K562 (cell line): ENCODE measurements around the gene CALU. TPM values are rescaled to one million over a fixed set of nuclear protein-coding genes. Genes with fewer than 3 reads are reported as not detected.

Source experiments
- CHCHD3 ChIP-seq: fragments of 250-450 bp; sonication (Bioruptor Pico); IDR thresholded peaks from 2 replicates; pipeline ENCODE4 v2.1.2; 2022; ENCODE audit warnings: mild to moderate bottlenecking
- CREB1 ChIP-seq, 2 experiments: sonication (generic) in 1 of 2; formaldehyde crosslinking in 1 of 2; IDR thresholded peaks; 2 replicates each; pipeline versions ENCODE4 v1.6.1 to v1.8.0; 2012 to 2022; ENCODE audit warnings: inconsistent platforms in 1 of 2, mild to moderate bottlenecking in 1 of 2, missing genetic modification reagents in 1 of 2, moderate library complexity in 1 of 2
- GABPB1 ChIP-seq: sonication (generic); formaldehyde crosslinking; IDR thresholded peaks from 2 replicates; pipeline ENCODE4 v1.8.0; 2022; ENCODE audit warnings: mild to moderate bottlenecking, missing genetic modification reagents
- GABPB2 ChIP-seq: fragments of 250-450 bp; sonication (Bioruptor Pico); conservative IDR thresholded peaks from 2 replicates; pipeline ENCODE4 v1.5.1; 2021; ENCODE audit warnings: mild to moderate bottlenecking
- HDAC8 ChIP-seq: fragments of 450-650 bp; IDR thresholded peaks from 2 replicates; pipeline ENCODE4 v1.6.1; 2016; ENCODE audit warnings: mild to moderate bottlenecking, missing genetic modification characterization, moderate library complexity, missing compliant biosample characterization
- MAFG ChIP-seq: fragments of 450-650 bp; conservative IDR thresholded peaks from 2 replicates; pipeline ENCODE4 v1.6.1; 2016; ENCODE audit warnings: missing genetic modification characterization, missing compliant biosample characterization
- NFYB ChIP-seq: IDR thresholded peaks from 2 replicates; pipeline ENCODE4 v1.6.1; 2011; ENCODE audit warnings: mild to moderate bottlenecking, moderate library complexity; ENCODE audit not compliant: insufficient read length; ENCODE audit errors: extremely low read depth
- PHB2 ChIP-seq: fragments of 450-650 bp; IDR thresholded peaks from 2 replicates; pipeline ENCODE4 v1.6.1; 2017; ENCODE audit warnings: low read depth
- PTRF ChIP-seq: fragments of 450-650 bp; IDR thresholded peaks from 2 replicates; pipeline ENCODE4 v1.6.1; 2016; ENCODE audit warnings: mild to moderate bottlenecking, missing genetic modification characterization, missing compliant biosample characterization
- RAD51 ChIP-seq: fragments of 450-650 bp; IDR thresholded peaks from 2 replicates; pipeline ENCODE4 v1.7.1; 2016; ENCODE audit warnings: low read depth, mild to moderate bottlenecking, borderline replicate concordance
- TAF1 ChIP-seq: IDR thresholded peaks from 2 replicates; pipeline ENCODE4 v1.6.1; 2011; ENCODE audit warnings: mild to moderate bottlenecking, low read length, moderate library complexity; ENCODE audit not compliant: insufficient read depth, control insufficient read depth, severe bottlenecking; ENCODE audit errors: extremely low read depth
- TAF15 ChIP-seq: fragments of 200-400 bp; formaldehyde crosslinking; IDR thresholded peaks from 2 replicates; pipeline ENCODE4 v1.6.1; 2017; ENCODE audit warnings: mild to moderate bottlenecking, low read depth, low read length, moderate library complexity
- TCF7 ChIP-seq: sonication (generic); IDR thresholded peaks from 2 replicates; pipeline ENCODE4 v1.6.1; 2016; ENCODE audit warnings: antibody characterized with exemption, borderline replicate concordance
- TEAD2 ChIP-seq: fragments of 450-650 bp; IDR thresholded peaks from 2 replicates; pipeline ENCODE4 v1.6.1; 2016; ENCODE audit warnings: missing genetic modification characterization, control low read depth, missing compliant biosample characterization
- ZNF347 ChIP-seq: fragments of 450-650 bp; formaldehyde crosslinking; IDR thresholded peaks from 2 replicates; pipeline ENCODE4 v1.4.0; 2020; ENCODE audit warnings: low read depth, mild to moderate bottlenecking, moderate library complexity
- ZNF431 ChIP-seq: sonication (generic); formaldehyde crosslinking; IDR thresholded peaks from 2 replicates; pipeline ENCODE4 v1.8.0; 2022; ENCODE audit warnings: mild to moderate bottlenecking, missing genetic modification reagents
- ZNF589 ChIP-seq: fragments of 200-800 bp; sonication (Bioruptor generic); IDR thresholded peaks from 2 replicates; pipeline ENCODE4 v1.6.1; 2016; ENCODE audit warnings: low read depth, missing genetic modification characterization, missing compliant biosample characterization
- ZNF699 ChIP-seq: fragments of 250-450 bp; sonication (Bioruptor Pico); IDR thresholded peaks from 2 replicates; pipeline ENCODE4 v1.8.0; 2021; ENCODE audit warnings: mild to moderate bottlenecking, moderate library complexity; ENCODE audit not compliant: insufficient replicate concordance
- ZSCAN29 ChIP-seq: fragments of 450-650 bp; IDR thresholded peaks from 2 replicates; pipeline ENCODE4 v1.6.1; 2017
- polyA plus RNA-seq, 8 experiments: library from polyadenylated mRNA; depleted of rRNA in 4 of 8; stranded (reverse) in 5 of 8; unstranded in 3 of 8; fragments of >200 nt; fragmentation: Nextera tagmentation in 2 of 8; fragmentation: Illumina TruSeq in 1 of 8; extraction: Ambion mirVana in 2 of 8; extraction: Trizol in 1 of 8; gene quantifications; 2 replicates each; pipeline versions ENCODE4 v1.2.1 to v1.2.3, GENCODE V29; 2011 to 2014; ENCODE audit warnings: inconsistent platforms in 1 of 8, missing spikeins in 1 of 8
- total RNA-seq, 7 experiments: library from RNA; depleted of rRNA in 6 of 7; stranded (reverse); fragments of >200 nt in 6 of 7; fragmentation: Illumina TruSeq in 2 of 7; extraction: Trizol in 2 of 7; gene quantifications; 2 replicates each; pipeline versions ENCODE4 v1.2.1 to v1.2.3, GENCODE V29; 2011 to 2021; ENCODE audit warnings: low replicate concordance in 1 of 7
- TF ChIP-seq, protein P1 (sequence below): fragments of 450-650 bp; IDR thresholded peaks from 2 replicates; pipeline ENCODE4 v1.6.1; 2016; ENCODE audit warnings: antibody characterized with exemption
- TF ChIP-seq, protein P2 (sequence below): IDR thresholded peaks from 2 replicates; pipeline ENCODE4 v1.6.1; 2016; ENCODE audit warnings: missing genetic modification characterization, missing compliant biosample characterization
- TF ChIP-seq, protein P3 (sequence below), 3 experiments: fragments of 200-800 bp in 1 of 3; fragments of 250-450 bp in 1 of 3; fragments of 450-650 bp in 1 of 3; sonication (Bioruptor Pico) in 1 of 3; sonication (Bioruptor generic) in 1 of 3; formaldehyde crosslinking in 1 of 3; IDR thresholded peaks; 2 replicates each; pipeline versions ENCODE4 v1.6.1 to v1.8.0; 2016 to 2022; ENCODE audit warnings: mild to moderate bottlenecking in 2 of 3, missing genetic modification characterization in 2 of 3, missing compliant biosample characterization in 1 of 3, moderate library complexity in 1 of 3

The CALU gene
- total and polyA plus RNA-seq, 9 of the 15 experiments (the other 6 are each of a cell fraction or from before 2014, with no cell fraction given): 166 to 286 (median 215) TPM

DNA sequence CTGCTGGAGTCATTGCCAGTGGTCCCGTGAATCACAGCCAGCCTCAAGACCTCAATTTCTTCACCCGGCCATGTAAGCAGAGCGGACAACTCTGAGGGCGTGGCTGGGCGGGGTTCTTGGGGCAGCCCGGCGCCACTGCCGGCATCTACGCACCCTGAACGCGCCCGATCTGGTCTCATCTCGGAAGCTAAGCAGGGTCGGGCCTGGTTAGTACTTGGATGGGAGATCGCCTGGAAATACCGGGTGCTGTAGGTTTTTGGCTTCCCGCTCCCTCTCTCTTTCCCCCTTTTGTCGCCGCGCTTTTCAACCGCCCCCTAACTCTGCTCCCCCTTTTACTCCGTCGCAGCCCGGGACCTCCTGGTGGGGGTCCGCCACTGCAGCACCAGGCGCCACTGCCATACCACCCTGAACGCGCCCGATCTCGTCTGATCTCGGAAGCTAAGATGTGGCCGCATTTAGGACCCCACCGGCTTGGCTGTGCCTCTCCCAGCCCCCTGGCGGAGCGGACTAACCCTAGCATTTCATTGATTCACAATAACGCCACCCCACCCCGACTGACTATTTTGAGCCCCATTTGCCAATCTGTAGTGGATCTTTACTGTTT lies 41.8 kb upstream of the CALU start (continued):
- TF ChIP-seq, protein P1, sequence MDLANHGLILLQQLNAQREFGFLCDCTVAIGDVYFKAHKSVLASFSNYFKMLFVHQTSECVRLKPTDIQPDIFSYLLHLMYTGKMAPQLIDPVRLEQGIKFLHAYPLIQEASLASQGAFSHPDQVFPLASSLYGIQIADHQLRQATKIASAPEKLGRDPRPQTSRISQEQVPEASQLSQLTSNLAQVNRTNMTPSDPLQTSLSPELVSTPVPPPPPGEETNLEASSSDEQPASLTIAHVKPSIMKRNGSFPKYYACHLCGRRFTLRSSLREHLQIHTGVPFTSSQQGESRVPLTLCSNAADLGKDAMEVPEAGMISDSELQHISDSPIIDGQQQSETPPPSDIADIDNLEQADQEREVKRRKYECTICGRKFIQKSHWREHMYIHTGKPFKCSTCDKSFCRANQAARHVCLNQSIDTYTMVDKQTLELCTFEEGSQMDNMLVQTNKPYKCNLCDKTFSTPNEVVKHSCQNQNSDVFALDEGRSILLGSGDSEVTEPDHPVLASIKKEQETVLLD: peak; percentile 86; the same call in 1 of the 2 replicates
- TF ChIP-seq ZNF589 (CRISPR knock-in tag) (no peak), RAD51 (peak; percentile 7; the same call in 1 of the 2 replicates), TAF15 (0 out of 2 replicates have a peak, but pooled peaks have one; percentile 38), CHCHD3 (CRISPR knock-in tag) (no peak), NFYB (no peak), PHB2 (no peak; the same call in 1 of the 2 replicates), ZNF699 (no peak), ZNF347 (CRISPR knock-in tag) (no peak), TAF1 (peak; percentile 59), TCF7 (peak; percentile 82; the same call in 1 of the 2 replicates), GABPB2 (CRISPR knock-in tag) (no peak), ZSCAN29 (peak; percentile 53; the same call in 1 of the 2 replicates), HDAC8 (tag) (no peak; the same call in 1 of the 2 replicates), MAFG (no peak), CREB1 (IDR thresholded peaks at IDR 0.05) (peak; percentile 84), CREB1 (CRISPR knock-in tag; IDR thresholded peaks at IDR 0.05) (peak; percentile 77; the same call in 1 of the 2 replicates), ZNF431 (no peak), PTRF (tag) (no peak), GABPB1 (CRISPR knock-in tag) (0 out of 2 replicates have a peak, but pooled peaks have one; percentile 59), TEAD2 (tag) (no peak)
- TF ChIP-seq, protein P2, sequence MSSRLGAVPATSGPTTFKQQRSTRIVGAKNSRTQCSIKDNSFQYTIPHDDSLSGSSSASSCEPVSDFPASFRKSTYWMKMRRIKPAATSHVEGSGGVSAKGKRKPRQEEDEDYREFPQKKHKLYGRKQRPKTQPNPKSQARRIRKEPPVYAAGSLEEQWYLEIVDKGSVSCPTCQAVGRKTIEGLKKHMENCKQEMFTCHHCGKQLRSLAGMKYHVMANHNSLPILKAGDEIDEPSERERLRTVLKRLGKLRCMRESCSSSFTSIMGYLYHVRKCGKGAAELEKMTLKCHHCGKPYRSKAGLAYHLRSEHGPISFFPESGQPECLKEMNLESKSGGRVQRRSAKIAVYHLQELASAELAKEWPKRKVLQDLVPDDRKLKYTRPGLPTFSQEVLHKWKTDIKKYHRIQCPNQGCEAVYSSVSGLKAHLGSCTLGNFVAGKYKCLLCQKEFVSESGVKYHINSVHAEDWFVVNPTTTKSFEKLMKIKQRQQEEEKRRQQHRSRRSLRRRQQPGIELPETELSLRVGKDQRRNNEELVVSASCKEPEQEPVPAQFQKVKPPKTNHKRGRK (tag): peak; percentile 79
- TF ChIP-seq, protein P3, sequence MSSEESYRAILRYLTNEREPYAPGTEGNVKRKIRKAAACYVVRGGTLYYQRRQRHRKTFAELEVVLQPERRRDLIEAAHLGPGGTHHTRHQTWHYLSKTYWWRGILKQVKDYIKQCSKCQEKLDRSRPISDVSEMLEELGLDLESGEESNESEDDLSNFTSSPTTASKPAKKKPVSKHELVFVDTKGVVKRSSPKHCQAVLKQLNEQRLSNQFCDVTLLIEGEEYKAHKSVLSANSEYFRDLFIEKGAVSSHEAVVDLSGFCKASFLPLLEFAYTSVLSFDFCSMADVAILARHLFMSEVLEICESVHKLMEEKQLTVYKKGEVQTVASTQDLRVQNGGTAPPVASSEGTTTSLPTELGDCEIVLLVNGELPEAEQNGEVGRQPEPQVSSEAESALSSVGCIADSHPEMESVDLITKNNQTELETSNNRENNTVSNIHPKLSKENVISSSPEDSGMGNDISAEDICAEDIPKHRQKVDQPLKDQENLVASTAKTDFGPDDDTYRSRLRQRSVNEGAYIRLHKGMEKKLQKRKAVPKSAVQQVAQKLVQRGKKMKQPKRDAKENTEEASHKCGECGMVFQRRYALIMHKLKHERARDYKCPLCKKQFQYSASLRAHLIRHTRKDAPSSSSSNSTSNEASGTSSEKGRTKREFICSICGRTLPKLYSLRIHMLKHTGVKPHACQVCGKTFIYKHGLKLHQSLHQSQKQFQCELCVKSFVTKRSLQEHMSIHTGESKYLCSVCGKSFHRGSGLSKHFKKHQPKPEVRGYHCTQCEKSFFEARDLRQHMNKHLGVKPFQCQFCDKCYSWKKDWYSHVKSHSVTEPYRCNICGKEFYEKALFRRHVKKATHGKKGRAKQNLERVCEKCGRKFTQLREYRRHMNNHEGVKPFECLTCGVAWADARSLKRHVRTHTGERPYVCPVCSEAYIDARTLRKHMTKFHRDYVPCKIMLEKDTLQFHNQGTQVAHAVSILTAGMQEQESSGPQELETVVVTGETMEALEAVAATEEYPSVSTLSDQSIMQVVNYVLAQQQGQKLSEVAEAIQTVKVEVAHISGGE (CRISPR knock-in tag; IDR thresholded peaks at IDR 0.05): peak in 1 of 3 experiments; percentile 81; a peak in 2 of 6 replicates
